MCF 10A (cell line): ENCODE results near the gene ARRDC4. TPM values are rescaled to one million over a fixed set of nuclear protein-coding genes. Genes with fewer than 3 reads are reported as not detected.

Experiments
- BruUV-seq: library from RNA; stranded (reverse); fragments of 400-500 nt; replicated peaks from 2 replicates; lab custom pipeline; 2021; lab: Mats Ljungman, UMichigan
- CTCF ChIA-PET: fragments of 300-600 bp; sonication (Branson Sonifier 250); formaldehyde crosslinking; extraction: SDS; loops from one replicate; lab custom pipeline; 2021; ENCODE audit warnings: antibody characterized with exemption, inconsistent platforms; lab: Yijun Ruan, JAX
- POLR2A ChIA-PET: fragments of 300-600, 350-650 bp; sonication (Branson Sonifier 250); formaldehyde crosslinking; extraction: SDS; loops from one replicate; lab custom pipeline; 2020; ENCODE audit warnings: antibody characterized with exemption, inconsistent platforms; lab: Yijun Ruan, JAX
- DNase-seq: peaks from one replicate; pipeline ENCODE4 v3.0.0-alpha.2; 2018; ENCODE audit not compliant: unreplicated experiment
- H3K27ac Mint-ChIP-seq: one replicate; pipeline ENCODE4 v1.8.0; 2022; ENCODE audit warnings: mild to moderate bottlenecking, low read depth, mixed read lengths; ENCODE audit not compliant: unreplicated experiment
- H3K27me3 Mint-ChIP-seq: one replicate; pipeline ENCODE4 v1.8.0; 2022; ENCODE audit warnings: mixed read lengths; ENCODE audit not compliant: insufficient read depth, unreplicated experiment
- H3K36me3 Mint-ChIP-seq: one replicate; pipeline ENCODE4 v1.8.0; 2022; ENCODE audit warnings: mild to moderate bottlenecking, moderate library complexity, mixed read lengths; ENCODE audit not compliant: insufficient read depth, unreplicated experiment
- H3K4me1 Mint-ChIP-seq: one replicate; pipeline ENCODE4 v1.8.0; 2022; ENCODE audit warnings: mixed read lengths; ENCODE audit not compliant: insufficient read depth, unreplicated experiment
- H3K4me3 Mint-ChIP-seq: one replicate; pipeline ENCODE4 v1.8.0; 2022; ENCODE audit warnings: mild to moderate bottlenecking, moderate library complexity, mixed read lengths; ENCODE audit not compliant: unreplicated experiment
- H3K9me3 Mint-ChIP-seq: one replicate; pipeline ENCODE4 v1.8.0; 2022; ENCODE audit warnings: mixed read lengths; ENCODE audit not compliant: unreplicated experiment
- intact Hi-C: fragments of 100-400 bp; cut with micrococcal nuclease; formaldehyde crosslinking; loops from 2 replicates; pipeline ENCODE4 v1.14.1; 2022
- total RNA-seq: library from RNA; stranded (reverse); gene quantifications from 2 replicates; pipeline ENCODE4 v1.2.3, GENCODE V29; 2022
- TF ChIP-seq, protein P1 (sequence below): fragments of 200-600 bp; IDR thresholded peaks from one replicate; pipeline ENCODE4 v1.8.0; 2022; ENCODE audit warnings: antibody characterized with exemption, mild to moderate bottlenecking; ENCODE audit not compliant: unreplicated experiment

ARRDC4 gene
- total RNA-seq, 1 experiment from 2014 or later, result 36.0 TPM

DNA sequence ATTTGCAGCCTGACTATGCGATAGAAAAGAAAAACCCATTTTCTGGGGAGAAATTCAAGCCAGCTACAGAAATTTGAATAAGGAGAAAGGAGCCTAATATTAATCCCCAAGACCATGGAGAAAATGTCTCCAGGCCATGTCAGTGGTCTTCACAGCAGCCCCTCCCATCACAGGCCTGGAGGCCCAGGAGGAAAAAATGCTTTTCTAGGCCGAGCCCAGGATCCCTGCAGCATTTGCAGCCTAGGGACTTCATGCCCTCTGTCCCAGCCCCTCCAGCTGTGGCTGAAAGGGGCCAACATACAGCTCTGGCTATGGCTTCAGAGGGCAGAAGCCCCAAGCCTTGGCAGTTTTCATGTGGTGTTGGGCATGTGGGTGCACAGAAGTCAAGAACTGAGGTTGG, 26.3 kb downstream of the ARRDC4 start:
- Mint-ChIP-seq H3K36me3 (no peaks in the 10 kb centered on the region), H3K4me3 (no peak overlapping the region), H3K4me1 (no peaks in the 10 kb centered on the region), H3K9me3 (peaks cover 17% of the 10 kb centered on the region), H3K27me3 (no peaks in the 10 kb centered on the region), H3K27ac (no peak overlapping the region)
- TF ChIP-seq, protein P1, sequence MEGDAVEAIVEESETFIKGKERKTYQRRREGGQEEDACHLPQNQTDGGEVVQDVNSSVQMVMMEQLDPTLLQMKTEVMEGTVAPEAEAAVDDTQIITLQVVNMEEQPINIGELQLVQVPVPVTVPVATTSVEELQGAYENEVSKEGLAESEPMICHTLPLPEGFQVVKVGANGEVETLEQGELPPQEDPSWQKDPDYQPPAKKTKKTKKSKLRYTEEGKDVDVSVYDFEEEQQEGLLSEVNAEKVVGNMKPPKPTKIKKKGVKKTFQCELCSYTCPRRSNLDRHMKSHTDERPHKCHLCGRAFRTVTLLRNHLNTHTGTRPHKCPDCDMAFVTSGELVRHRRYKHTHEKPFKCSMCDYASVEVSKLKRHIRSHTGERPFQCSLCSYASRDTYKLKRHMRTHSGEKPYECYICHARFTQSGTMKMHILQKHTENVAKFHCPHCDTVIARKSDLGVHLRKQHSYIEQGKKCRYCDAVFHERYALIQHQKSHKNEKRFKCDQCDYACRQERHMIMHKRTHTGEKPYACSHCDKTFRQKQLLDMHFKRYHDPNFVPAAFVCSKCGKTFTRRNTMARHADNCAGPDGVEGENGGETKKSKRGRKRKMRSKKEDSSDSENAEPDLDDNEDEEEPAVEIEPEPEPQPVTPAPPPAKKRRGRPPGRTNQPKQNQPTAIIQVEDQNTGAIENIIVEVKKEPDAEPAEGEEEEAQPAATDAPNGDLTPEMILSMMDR, result no peak
- intact Hi-C loops, result no loop called here
- BruUV-seq, result no TSS peak
- CTCF ChIA-PET, result interaction anchor here (0.7 kb wide), 1 partner anchor 58 kb away, joined by 3 read pairs; no protein-coding TSS in a partner anchor
- no peak for DNase-seq
- POLR2A ChIA-PET, result no interaction called here

DNA sequence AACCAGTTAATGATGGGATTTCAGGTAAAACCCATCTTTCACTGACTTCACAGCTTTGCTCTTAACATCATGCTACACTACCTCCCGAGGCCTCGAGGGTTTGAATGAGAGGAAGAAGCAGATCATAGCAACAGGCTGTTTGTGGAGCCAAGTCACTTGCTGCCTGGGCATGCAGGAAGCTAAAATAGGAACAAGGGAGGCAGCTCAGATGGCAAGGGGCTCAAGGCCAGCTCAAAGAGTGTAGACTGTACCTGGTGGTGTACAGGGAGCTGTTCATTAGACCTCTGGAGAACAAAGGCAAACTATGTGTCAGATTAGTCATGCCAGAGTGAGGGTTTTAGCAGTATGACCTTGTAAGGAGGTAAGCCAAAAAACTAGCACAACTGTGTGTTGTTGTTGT, 28.8 kb downstream of the ARRDC4 start:
- H3K9me3 Mint-ChIP-seq, result peaks cover 17% of the 10 kb centered on the region
- no peaks in the 10 kb centered on the region for H3K4me1 Mint-ChIP-seq
- ChIA-PET CTCF (interaction anchor here (0.5 to 1.1 kb wide), 4 partner anchors 8 to 96 kb away, joined by 3 to 4 read pairs (median 3); no protein-coding TSS in a partner anchor), POLR2A (no interaction called here)
- H3K27me3 Mint-ChIP-seq, result no peaks in the 10 kb centered on the region
- H3K27ac Mint-ChIP-seq, result no peak overlapping the region
- no peak overlapping the region for H3K4me3 Mint-ChIP-seq
- BruUV-seq, result no TSS peak
- no peak for DNase-seq
- no peaks in the 10 kb centered on the region for H3K36me3 Mint-ChIP-seq
- TF ChIP-seq, protein P1, result no peak
- intact Hi-C loops, result no loop called here

DNA sequence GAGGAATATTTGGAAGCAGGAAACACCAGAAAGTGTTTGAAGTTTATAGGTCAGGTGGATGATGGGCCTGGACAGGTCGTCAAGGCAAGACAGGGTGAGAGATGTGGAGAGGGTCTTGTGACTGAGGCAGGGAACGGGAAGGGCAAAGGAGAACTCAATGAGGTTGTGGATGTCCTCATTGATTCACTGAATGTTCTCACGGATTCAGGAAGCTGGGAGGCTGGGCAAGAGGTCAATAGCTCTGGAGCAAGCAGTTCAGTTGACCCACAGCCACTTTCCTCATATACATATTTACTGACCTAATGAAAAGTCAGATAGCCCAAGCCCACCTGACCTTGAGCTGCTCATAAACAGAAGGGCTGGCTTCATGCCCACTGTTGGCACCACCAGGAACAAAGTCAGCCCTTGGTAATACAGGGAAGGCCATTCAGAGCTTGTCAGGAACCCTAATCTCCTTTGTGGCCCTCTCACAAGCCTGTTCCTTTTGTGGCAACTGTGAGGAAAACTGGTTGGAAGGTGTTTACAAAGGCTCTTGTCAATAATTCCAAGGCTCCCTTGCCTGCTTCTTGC, 31.6 kb downstream of the ARRDC4 start:
- H3K9me3 Mint-ChIP-seq, result peaks cover 8% of the 10 kb centered on the region
- ChIA-PET CTCF (interaction anchor here (0.9 kb wide), 1 partner anchor 44 kb away, joined by 3 read pairs; no protein-coding TSS in a partner anchor), POLR2A (interaction anchor here (0.7 to 1.9 kb wide), 2 partner anchors 15 to 16 kb away, joined by 3 to 6 read pairs; no protein-coding TSS in a partner anchor)
- H3K4me3 Mint-ChIP-seq, result no peak overlapping the region
- TF ChIP-seq, protein P1, result no peak
- no peaks in the 10 kb centered on the region for H3K36me3 Mint-ChIP-seq
- no peaks in the 10 kb centered on the region for H3K27me3 Mint-ChIP-seq
- intact Hi-C loops, result no loop called here
- no peak overlapping the region for H3K27ac Mint-ChIP-seq
- no TSS peak for BruUV-seq
- DNase-seq, result no peak
- H3K4me1 Mint-ChIP-seq, result peaks cover 16% of the 10 kb centered on the region

DNA sequence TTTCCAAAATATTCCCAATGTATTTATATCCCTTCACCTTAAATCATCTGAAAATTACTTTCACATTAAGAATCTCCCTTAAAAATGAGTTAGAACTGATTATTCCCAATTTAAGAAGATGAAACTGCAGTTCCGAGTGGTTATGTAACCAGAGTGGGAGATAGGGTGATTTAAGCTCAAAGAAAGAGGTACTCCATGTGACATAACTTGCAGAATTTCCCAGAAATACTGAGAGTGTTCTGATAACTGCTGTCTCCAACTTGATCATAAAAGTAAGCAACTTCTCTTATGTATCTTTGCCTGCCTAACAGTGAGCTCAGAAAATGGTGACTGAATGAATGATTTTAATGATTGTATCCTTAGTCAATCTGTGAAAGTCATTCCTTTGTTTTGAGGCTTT, 32.3 kb downstream of the ARRDC4 start:
- no TSS peak for BruUV-seq
- CTCF ChIA-PET, result interaction anchor here (0.8 to 0.9 kb wide), 2 partner anchors 12 to 43 kb away, joined by 3 to 8 read pairs; no protein-coding TSS in a partner anchor
- POLR2A ChIA-PET, result interaction anchor here (0.7 to 1.9 kb wide), 4 partner anchors 11 to 149 kb away, joined by 3 to 6 read pairs (median 4); no protein-coding TSS in a partner anchor
- intact Hi-C loops, result no loop called here
- Mint-ChIP-seq H3K4me3 (no peak overlapping the region), H3K36me3 (no peaks in the 10 kb centered on the region), H3K9me3 (peaks cover 5% of the 10 kb centered on the region), H3K27me3 (no peaks in the 10 kb centered on the region), H3K4me1 (peaks cover 16% of the 10 kb centered on the region), H3K27ac (no peak overlapping the region)
- TF ChIP-seq, protein P1, result no peak
- no peak for DNase-seq
